GM12892 (cell line): ENCODE measurements around the gene FOXL2NB.

Source experiments
- POLR2A ChIP-seq: IDR thresholded peaks from 2 replicates; pipeline ENCODE4 v1.6.1; 2011; ENCODE audit warnings: low read depth, low read length, control low read depth
- POLR2AphosphoS5 ChIP-seq: IDR thresholded peaks from 2 replicates; pipeline ENCODE4 v1.6.1; 2011; ENCODE audit warnings: low read depth, low read length, control low read depth

DNA sequence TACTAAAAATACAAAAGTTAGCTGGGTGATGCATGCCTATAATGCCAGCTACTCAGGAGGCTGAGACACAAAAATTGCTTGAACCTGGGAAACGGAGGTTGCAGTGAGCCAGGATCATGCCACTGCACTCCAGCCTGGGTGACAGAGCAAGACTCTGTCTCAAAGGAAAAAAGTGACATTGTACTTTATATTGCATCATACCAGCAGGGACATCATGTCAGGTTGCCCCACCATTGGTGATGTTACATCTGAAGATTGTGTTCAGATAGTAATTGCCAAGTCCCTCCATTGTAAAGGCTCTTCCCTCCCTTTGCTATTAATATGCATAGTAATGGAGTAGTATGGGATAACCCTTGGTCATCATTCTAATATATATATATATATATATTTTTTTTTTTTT, 44.8 kb upstream of the FOXL2NB start:
- no peak for TF ChIP-seq POLR2A
- TF ChIP-seq POLR2AphosphoS5, result no peak
